SK-N-SH treated with all-trans-retinoic acid at 6 μM for 48 hours (cell line): ENCODE measurements around the gene KCNN4.

ENCODE experiments used
- ARNTL ChIP-seq: fragments of 450-650 bp; formaldehyde crosslinking; IDR thresholded peaks from 2 replicates; pipeline ENCODE4 v1.5.0; 2020; ENCODE audit warnings: low read depth, mild to moderate bottlenecking, moderate library complexity, borderline replicate concordance
- BACH2 ChIP-seq: fragments of 250-450 bp; sonication (Bioruptor Pico); IDR thresholded peaks from 2 replicates; pipeline ENCODE4 v1.9.0; 2021; ENCODE audit warnings: mild to moderate bottlenecking, borderline replicate concordance
- ISL1 ChIP-seq: fragments of 250-450 bp; sonication (Bioruptor Pico); IDR thresholded peaks from 2 replicates; pipeline ENCODE4 v2.1.2; 2022; ENCODE audit warnings: mild to moderate bottlenecking, moderate library complexity
- OSR1 ChIP-seq: fragments of 250-450 bp; sonication (Bioruptor Pico); IDR thresholded peaks from 2 replicates; pipeline ENCODE4 v1.8.0; 2022; ENCODE audit warnings: moderate library complexity, mild to moderate bottlenecking, inconsistent platforms
- PPARA ChIP-seq: fragments of 250-450 bp; sonication (Bioruptor Pico); IDR thresholded peaks from 2 replicates; pipeline ENCODE4 v1.5.0; 2020; ENCODE audit warnings: mild to moderate bottlenecking, borderline replicate concordance
- SNAI2 ChIP-seq: fragments of 250-450 bp; sonication (Bioruptor Pico); IDR thresholded peaks from 2 replicates; pipeline ENCODE4 v1.5.0; 2020; ENCODE audit warnings: mild to moderate bottlenecking, moderate library complexity
- TCF4 ChIP-seq: fragments of 250-450 bp; sonication (Bioruptor Pico); IDR thresholded peaks from 2 replicates; pipeline ENCODE4 v1.8.0; 2021; ENCODE audit warnings: mild to moderate bottlenecking, moderate library complexity, borderline replicate concordance
- ZFP3 ChIP-seq: fragments of 250-450 bp; sonication (Bioruptor Pico); IDR thresholded peaks from 2 replicates; pipeline ENCODE4 v1.5.0; 2020; ENCODE audit warnings: mild to moderate bottlenecking, moderate library complexity
- ZFP30 ChIP-seq: fragments of 450-650 bp; formaldehyde crosslinking; IDR thresholded peaks from 2 replicates; pipeline ENCODE4 v1.5.0; 2022; ENCODE audit warnings: mild to moderate bottlenecking, moderate library complexity
- ZNF565 ChIP-seq: fragments of 450-650 bp; formaldehyde crosslinking; conservative IDR thresholded peaks from 2 replicates; pipeline ENCODE4 v1.5.0; 2020; ENCODE audit warnings: low read depth, mild to moderate bottlenecking, moderate library complexity
- TF ChIP-seq, protein P1 (sequence below): fragments of 250-450 bp; sonication (Bioruptor Pico); IDR thresholded peaks from 2 replicates; pipeline ENCODE4 v1.8.0; 2021; ENCODE audit warnings: low read depth, mild to moderate bottlenecking, moderate library complexity, borderline replicate concordance
- TF ChIP-seq, protein P2 (sequence below): fragments of 250-450 bp; sonication (Bioruptor Pico); IDR thresholded peaks from 2 replicates; pipeline ENCODE4 v1.5.0; 2020; ENCODE audit warnings: mild to moderate bottlenecking, moderate library complexity
- TF ChIP-seq, protein P3 (sequence below): fragments of 250-450 bp; sonication (Bioruptor Pico); IDR thresholded peaks from 2 replicates; pipeline ENCODE4 v1.5.1; 2021; ENCODE audit warnings: mild to moderate bottlenecking, moderate library complexity
- TF ChIP-seq, protein P4 (sequence below): fragments of 250-450 bp; sonication (Bioruptor Pico); IDR thresholded peaks from 2 replicates; pipeline ENCODE4 v1.8.0; 2020; ENCODE audit warnings: mild to moderate bottlenecking, moderate library complexity, borderline replicate concordance

DNA sequence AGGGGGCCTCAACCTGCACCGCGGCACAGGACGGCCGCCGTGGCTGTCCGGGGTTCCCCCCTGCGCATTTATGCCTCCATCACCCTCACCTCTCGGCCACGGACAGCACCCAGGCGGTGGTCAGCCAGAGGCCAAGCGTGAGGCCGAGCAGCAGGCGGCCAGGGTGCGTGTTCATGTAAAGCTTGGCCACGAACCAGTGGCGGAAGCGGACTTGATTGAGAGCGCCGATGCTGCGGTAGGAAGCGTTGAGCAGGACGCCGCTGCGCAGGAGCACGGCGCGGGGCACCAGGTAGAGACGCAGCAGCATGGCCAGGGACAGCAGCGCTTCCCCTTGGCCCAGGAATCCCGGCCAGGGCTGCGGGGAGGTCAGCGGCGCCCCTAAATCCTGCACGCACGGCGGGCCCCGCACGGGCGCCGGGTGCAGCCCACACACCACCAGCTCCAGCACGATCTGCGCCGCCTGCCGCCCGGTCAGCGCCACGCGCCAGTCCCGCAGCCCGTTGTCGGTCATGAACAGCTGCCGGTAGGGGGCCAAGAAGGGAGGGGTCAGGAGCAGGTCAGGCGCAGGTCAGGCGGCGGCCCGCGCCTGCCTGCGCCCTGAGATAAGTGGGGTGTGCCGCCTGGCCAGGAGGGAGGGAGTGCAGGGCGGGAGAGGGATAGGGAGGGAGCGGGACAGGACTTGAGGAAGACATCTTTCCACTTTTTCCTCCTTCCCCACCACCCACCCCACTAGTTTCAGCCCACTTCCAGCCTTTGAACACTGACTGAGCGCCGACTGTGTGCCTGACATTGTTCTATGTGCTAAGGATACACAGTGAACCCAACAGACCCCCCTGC lies 6.5 kb downstream of the KCNN4 start:
- TF ChIP-seq ZNF565 (CRISPR knock-in tag): no peak
- TF ChIP-seq, protein P1, sequence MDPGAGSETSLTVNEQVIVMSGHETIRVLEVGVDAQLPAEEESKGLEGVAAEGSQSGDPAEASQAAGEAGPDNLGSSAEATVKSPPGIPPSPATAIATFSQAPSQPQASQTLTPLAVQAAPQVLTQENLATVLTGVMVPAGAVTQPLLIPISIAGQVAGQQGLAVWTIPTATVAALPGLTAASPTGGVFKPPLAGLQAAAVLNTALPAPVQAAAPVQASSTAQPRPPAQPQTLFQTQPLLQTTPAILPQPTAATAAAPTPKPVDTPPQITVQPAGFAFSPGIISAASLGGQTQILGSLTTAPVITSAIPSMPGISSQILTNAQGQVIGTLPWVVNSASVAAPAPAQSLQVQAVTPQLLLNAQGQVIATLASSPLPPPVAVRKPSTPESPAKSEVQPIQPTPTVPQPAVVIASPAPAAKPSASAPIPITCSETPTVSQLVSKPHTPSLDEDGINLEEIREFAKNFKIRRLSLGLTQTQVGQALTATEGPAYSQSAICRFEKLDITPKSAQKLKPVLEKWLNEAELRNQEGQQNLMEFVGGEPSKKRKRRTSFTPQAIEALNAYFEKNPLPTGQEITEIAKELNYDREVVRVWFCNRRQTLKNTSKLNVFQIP (CRISPR knock-in tag): no peak
- TF ChIP-seq, protein P2, sequence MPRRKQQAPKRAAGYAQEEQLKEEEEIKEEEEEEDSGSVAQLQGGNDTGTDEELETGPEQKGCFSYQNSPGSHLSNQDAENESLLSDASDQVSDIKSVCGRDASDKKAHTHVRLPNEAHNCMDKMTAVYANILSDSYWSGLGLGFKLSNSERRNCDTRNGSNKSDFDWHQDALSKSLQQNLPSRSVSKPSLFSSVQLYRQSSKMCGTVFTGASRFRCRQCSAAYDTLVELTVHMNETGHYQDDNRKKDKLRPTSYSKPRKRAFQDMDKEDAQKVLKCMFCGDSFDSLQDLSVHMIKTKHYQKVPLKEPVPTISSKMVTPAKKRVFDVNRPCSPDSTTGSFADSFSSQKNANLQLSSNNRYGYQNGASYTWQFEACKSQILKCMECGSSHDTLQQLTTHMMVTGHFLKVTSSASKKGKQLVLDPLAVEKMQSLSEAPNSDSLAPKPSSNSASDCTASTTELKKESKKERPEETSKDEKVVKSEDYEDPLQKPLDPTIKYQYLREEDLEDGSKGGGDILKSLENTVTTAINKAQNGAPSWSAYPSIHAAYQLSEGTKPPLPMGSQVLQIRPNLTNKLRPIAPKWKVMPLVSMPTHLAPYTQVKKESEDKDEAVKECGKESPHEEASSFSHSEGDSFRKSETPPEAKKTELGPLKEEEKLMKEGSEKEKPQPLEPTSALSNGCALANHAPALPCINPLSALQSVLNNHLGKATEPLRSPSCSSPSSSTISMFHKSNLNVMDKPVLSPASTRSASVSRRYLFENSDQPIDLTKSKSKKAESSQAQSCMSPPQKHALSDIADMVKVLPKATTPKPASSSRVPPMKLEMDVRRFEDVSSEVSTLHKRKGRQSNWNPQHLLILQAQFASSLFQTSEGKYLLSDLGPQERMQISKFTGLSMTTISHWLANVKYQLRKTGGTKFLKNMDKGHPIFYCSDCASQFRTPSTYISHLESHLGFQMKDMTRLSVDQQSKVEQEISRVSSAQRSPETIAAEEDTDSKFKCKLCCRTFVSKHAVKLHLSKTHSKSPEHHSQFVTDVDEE (CRISPR knock-in tag): no peak
- TF ChIP-seq TCF4 (CRISPR knock-in tag): no peak
- TF ChIP-seq ZFP3 (CRISPR knock-in tag): no peak
- no peak for TF ChIP-seq SNAI2 (CRISPR knock-in tag)
- TF ChIP-seq ISL1 (CRISPR knock-in tag): no peak
- TF ChIP-seq ARNTL (CRISPR knock-in tag): no peak
- TF ChIP-seq, protein P3, sequence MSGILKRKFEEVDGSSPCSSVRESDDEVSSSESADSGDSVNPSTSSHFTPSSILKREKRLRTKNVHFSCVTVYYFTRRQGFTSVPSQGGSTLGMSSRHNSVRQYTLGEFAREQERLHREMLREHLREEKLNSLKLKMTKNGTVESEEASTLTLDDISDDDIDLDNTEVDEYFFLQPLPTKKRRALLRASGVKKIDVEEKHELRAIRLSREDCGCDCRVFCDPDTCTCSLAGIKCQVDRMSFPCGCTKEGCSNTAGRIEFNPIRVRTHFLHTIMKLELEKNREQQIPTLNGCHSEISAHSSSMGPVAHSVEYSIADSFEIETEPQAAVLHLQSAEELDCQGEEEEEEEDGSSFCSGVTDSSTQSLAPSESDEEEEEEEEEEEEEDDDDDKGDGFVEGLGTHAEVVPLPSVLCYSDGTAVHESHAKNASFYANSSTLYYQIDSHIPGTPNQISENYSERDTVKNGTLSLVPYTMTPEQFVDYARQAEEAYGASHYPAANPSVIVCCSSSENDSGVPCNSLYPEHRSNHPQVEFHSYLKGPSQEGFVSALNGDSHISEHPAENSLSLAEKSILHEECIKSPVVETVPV (CRISPR knock-in tag): no peak
- no peak for TF ChIP-seq ZFP30 (CRISPR knock-in tag)
- no peak for TF ChIP-seq BACH2 (CRISPR knock-in tag)
- TF ChIP-seq PPARA: no peak
- TF ChIP-seq, protein P4, sequence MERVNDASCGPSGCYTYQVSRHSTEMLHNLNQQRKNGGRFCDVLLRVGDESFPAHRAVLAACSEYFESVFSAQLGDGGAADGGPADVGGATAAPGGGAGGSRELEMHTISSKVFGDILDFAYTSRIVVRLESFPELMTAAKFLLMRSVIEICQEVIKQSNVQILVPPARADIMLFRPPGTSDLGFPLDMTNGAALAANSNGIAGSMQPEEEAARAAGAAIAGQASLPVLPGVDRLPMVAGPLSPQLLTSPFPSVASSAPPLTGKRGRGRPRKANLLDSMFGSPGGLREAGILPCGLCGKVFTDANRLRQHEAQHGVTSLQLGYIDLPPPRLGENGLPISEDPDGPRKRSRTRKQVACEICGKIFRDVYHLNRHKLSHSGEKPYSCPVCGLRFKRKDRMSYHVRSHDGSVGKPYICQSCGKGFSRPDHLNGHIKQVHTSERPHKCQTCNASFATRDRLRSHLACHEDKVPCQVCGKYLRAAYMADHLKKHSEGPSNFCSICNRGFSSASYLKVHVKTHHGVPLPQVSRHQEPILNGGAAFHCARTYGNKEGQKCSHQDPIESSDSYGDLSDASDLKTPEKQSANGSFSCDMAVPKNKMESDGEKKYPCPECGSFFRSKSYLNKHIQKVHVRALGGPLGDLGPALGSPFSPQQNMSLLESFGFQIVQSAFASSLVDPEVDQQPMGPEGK (CRISPR knock-in tag): no peak
- TF ChIP-seq OSR1 (CRISPR knock-in tag): no peak
